HepG2 (cell line): ENCODE measurements around the gene SRC. TPM values are rescaled to one million over a fixed set of nuclear protein-coding genes. Genes with fewer than 3 reads are reported as not detected.

Experiments
- CREB1 ChIP-seq, 2 experiments: fragments of 450-650 bp in 1 of 2; IDR thresholded peaks; 2 replicates each; pipeline ENCODE4 v1.6.1; 2016 to 2017; ENCODE audit warnings: control low read depth in 1 of 2, mild to moderate bottlenecking in 1 of 2, missing compliant biosample characterization in 1 of 2, missing genetic modification characterization in 1 of 2
- GLMP ChIP-seq: sonication (generic); formaldehyde crosslinking; IDR thresholded peaks from 2 replicates; pipeline ENCODE4 v1.9.0; 2021; ENCODE audit warnings: missing genetic modification reagents, mild to moderate bottlenecking, borderline replicate concordance
- HBP1 ChIP-seq: IDR thresholded peaks from 2 replicates; pipeline ENCODE4 v1.6.1; 2016; ENCODE audit warnings: low read depth, control low read depth
- NFE2L1 ChIP-seq: sonication (generic); formaldehyde crosslinking; IDR thresholded peaks from 2 replicates; pipeline ENCODE4 v1.4.0; 2020; ENCODE audit warnings: missing genetic modification reagents, mild to moderate bottlenecking, borderline replicate concordance
- POGZ ChIP-seq: sonication (generic); formaldehyde crosslinking; IDR thresholded peaks from 2 replicates; pipeline ENCODE4 v1.4.0; 2020; ENCODE audit warnings: mild to moderate bottlenecking, missing genetic modification reagents
- RAD21 ChIP-seq: fragments of 450-650 bp; formaldehyde crosslinking; IDR thresholded peaks from 2 replicates; pipeline ENCODE4 v1.5.0; 2020; ENCODE audit warnings: mild to moderate bottlenecking
- SOX5 ChIP-seq: IDR thresholded peaks from 2 replicates; pipeline ENCODE4 v1.6.1; 2016; ENCODE audit warnings: borderline replicate concordance
- TAF1 ChIP-seq: sonication (generic); formaldehyde crosslinking; IDR thresholded peaks from 2 replicates; pipeline ENCODE4 v1.4.0; 2020; ENCODE audit warnings: missing genetic modification reagents
- XRCC5 ChIP-seq: fragments of 200-400 bp; formaldehyde crosslinking; optimal IDR thresholded peaks from 2 replicates; pipeline ENCODE3; 2017; ENCODE audit warnings: mild to moderate bottlenecking, low read length
- ZBTB26 ChIP-seq: IDR thresholded peaks from 2 replicates; pipeline ENCODE4 v1.6.1; 2016; ENCODE audit warnings: missing compliant biosample characterization, missing genetic modification reagents, borderline replicate concordance
- ZIK1 ChIP-seq: sonication (generic); formaldehyde crosslinking; IDR thresholded peaks from 2 replicates; pipeline ENCODE4 v1.5.0; 2020; ENCODE audit warnings: mild to moderate bottlenecking, low read depth, missing genetic modification reagents, borderline replicate concordance
- ZMYM4 ChIP-seq: sonication (generic); formaldehyde crosslinking; IDR thresholded peaks from 2 replicates; pipeline ENCODE4 v1.8.1; 2023; ENCODE audit warnings: mild to moderate bottlenecking, missing genetic modification reagents
- ZNF121 ChIP-seq: sonication (generic); formaldehyde crosslinking; IDR thresholded peaks from 2 replicates; pipeline ENCODE4 v1.5.0; 2020; ENCODE audit warnings: mild to moderate bottlenecking, missing genetic modification reagents
- ZNF160 ChIP-seq: sonication (generic); formaldehyde crosslinking; IDR thresholded peaks from 2 replicates; pipeline ENCODE4 v1.8.0; 2022; ENCODE audit warnings: mild to moderate bottlenecking, inconsistent platforms, missing genetic modification reagents
- ZNF3 ChIP-seq: IDR thresholded peaks from 2 replicates; pipeline ENCODE4 v1.7.0; 2017; ENCODE audit warnings: inconsistent platforms
- ZNF574 ChIP-seq: sonication (generic); formaldehyde crosslinking; IDR thresholded peaks from 2 replicates; pipeline ENCODE4 v1.4.0; 2020; ENCODE audit warnings: missing genetic modification reagents
- ZNF576 ChIP-seq: sonication (generic); formaldehyde crosslinking; IDR thresholded peaks from 2 replicates; pipeline ENCODE4 v1.4.0; 2020; ENCODE audit warnings: mild to moderate bottlenecking, missing genetic modification reagents
- ZNF619 ChIP-seq: sonication (generic); formaldehyde crosslinking; IDR thresholded peaks from 2 replicates; pipeline ENCODE4 v1.4.0; 2020; ENCODE audit warnings: mild to moderate bottlenecking, missing genetic modification reagents
- polyA plus RNA-seq, 8 experiments: library from polyadenylated mRNA; depleted of rRNA in 3 of 8; stranded (reverse) in 7 of 8; unstranded in 1 of 8; fragments of >200 nt; fragmentation: Illumina TruSeq in 4 of 8; extraction: Trizol in 4 of 8; gene quantifications; 2 replicates each; pipeline versions ENCODE4 v1.2.1 to v1.2.3, GENCODE V29; 2011 to 2016; ENCODE audit warnings: low read depth in 4 of 8, missing spikeins in 1 of 8, mixed read lengths in 1 of 8; ENCODE audit not compliant: insufficient read depth in 1 of 8
- total RNA-seq, 5 experiments: library from RNA; depleted of rRNA; stranded (reverse); fragments of >200 nt; fragmentation: Illumina TruSeq; extraction: Trizol; gene quantifications; 2 replicates each; pipeline ENCODE4 v1.2.3, GENCODE V29; 2016; ENCODE audit warnings: low read depth in 1 of 5

SRC gene
- total and polyA plus RNA-seq, 2 of the 13 experiments (the other 11 are each of a cell fraction or from before 2014, with no cell fraction given): 54.7 to 192 TPM

- 0 out of 2 replicates have a peak, but pooled peaks have one; percentile 24 for TF ChIP-seq ZNF576
- no peak for TF ChIP-seq ZBTB26 (CRISPR knock-in tag)
- peak; percentile 87 for TF ChIP-seq RAD21 (CRISPR knock-in tag)
- TF ChIP-seq NFE2L1 (CRISPR knock-in tag): 0 out of 2 replicates have a peak, but pooled peaks have one; percentile 48
- TF ChIP-seq ZNF619 (CRISPR knock-in tag): 0 out of 2 replicates have a peak, but pooled peaks have one; percentile 29
- TF ChIP-seq POGZ (CRISPR knock-in tag): peak; percentile 52; the same call in 1 of the 2 replicates
- no peak for TF ChIP-seq SOX5 (CRISPR knock-in tag)
- peak; percentile 47; the same call in 1 of the 2 replicates for TF ChIP-seq ZNF121
- TF ChIP-seq TAF1 (CRISPR knock-in tag): peak; percentile 6; the same call in 1 of the 2 replicates
- no peak for TF ChIP-seq GLMP (CRISPR knock-in tag)
- TF ChIP-seq CREB1 (IDR thresholded peaks at IDR 0.05): no peak
- TF ChIP-seq CREB1 (CRISPR knock-in tag; IDR thresholded peaks at IDR 0.05): no peak
- no peak for TF ChIP-seq ZIK1 (CRISPR knock-in tag)
- no peak for TF ChIP-seq HBP1 (CRISPR knock-in tag)
- TF ChIP-seq XRCC5: peak; percentile 65
- TF ChIP-seq ZNF160 (CRISPR knock-in tag): 0 out of 2 replicates have a peak, but pooled peaks have one; percentile 23
- TF ChIP-seq ZNF3: no peak
- TF ChIP-seq ZMYM4 (CRISPR knock-in tag): peak; percentile 37; the same call in 1 of the 2 replicates
- TF ChIP-seq ZNF574 (CRISPR knock-in tag): peak; percentile 40; the same call in 1 of the 2 replicates
Observed at GRCh38 chr20:37392441-37393195, 46.7 kb downstream of the SRC start (continued).
